ENCODE data around the gene HES2.

DNA sequence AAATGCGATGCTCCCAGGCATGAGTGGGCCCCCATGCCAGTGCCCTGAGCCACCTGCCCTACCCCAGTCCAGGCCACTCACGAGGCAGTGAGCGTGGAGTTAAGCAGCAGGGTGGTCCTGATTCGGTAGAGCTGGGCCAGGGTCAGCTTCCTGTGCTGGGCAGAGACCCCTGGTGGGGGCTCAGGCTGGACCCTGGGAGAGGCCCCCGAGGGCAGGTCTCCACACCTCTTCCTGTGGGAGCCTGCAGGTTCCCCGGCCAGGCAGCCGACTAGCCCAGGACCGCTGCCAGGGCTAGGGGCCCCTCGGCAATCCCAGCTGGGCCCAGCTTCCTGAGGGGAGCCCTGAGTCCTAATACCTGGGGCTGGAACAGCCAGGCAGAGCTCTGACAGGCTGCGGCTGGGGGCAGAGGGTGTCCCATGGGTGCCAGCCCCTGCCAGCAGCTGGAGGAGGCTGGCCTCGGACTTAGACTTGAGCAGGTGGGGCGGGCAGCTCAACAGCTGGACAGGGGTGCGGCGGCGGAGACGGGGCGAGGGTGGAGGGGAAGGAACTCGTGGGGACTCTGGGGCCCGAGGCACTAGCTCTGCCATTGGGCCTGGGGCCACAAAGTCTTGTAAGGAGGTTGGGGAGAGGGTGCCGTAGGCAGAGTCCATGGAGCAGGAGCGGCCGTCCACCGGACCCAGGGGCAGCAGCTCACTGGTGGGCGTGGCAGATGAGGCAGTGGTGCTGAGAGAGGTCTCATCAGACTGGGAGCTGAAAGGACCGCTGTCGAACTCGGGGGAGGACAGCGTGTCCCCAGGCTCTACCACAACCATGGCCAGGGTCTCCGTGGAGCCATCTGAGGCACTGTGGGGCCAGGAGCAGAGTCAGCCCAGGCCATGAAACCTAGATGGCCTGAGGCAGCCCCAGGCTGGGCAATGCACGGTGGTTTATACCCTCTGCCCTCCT lies 48.3 kb upstream of the HES2 start:
- TF ChIP-seq, protein P1, sequence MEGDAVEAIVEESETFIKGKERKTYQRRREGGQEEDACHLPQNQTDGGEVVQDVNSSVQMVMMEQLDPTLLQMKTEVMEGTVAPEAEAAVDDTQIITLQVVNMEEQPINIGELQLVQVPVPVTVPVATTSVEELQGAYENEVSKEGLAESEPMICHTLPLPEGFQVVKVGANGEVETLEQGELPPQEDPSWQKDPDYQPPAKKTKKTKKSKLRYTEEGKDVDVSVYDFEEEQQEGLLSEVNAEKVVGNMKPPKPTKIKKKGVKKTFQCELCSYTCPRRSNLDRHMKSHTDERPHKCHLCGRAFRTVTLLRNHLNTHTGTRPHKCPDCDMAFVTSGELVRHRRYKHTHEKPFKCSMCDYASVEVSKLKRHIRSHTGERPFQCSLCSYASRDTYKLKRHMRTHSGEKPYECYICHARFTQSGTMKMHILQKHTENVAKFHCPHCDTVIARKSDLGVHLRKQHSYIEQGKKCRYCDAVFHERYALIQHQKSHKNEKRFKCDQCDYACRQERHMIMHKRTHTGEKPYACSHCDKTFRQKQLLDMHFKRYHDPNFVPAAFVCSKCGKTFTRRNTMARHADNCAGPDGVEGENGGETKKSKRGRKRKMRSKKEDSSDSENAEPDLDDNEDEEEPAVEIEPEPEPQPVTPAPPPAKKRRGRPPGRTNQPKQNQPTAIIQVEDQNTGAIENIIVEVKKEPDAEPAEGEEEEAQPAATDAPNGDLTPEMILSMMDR (IDR thresholded peaks at IDR 0.05), result no peak
- TF ChIP-seq POLR2A (IDR thresholded peaks at IDR 0.05), result no peak

All from Peyer's patch (tissue), 4 donors.